Skeletal muscle tissue (tissue), 4 donors: ENCODE results near the gene MIDN. TPM values are rescaled to one million over a fixed set of nuclear protein-coding genes. Genes with fewer than 3 reads are reported as not detected.
A peak's percentile ranks its signal among the peaks of the same experiment; 100 is the strongest.

Experiments used
- H3K27ac ChIP-seq: one replicate; pipeline ENCODE4 v1.7.0; 2013; ENCODE audit warnings: mild to moderate bottlenecking, low read depth, low read length, inconsistent platforms
- H3K27me3 ChIP-seq, 3 donors: one replicate each; pipeline ENCODE4 v1.7.0; 2013; ENCODE audit warnings: low read length in 3 of 3; ENCODE audit not compliant: control insufficient read depth in 3 of 3, insufficient read depth in 3 of 3
- H3K36me3 ChIP-seq, 3 donors: one replicate each; pipeline ENCODE4 v1.7.0; 2013; ENCODE audit warnings: low read length in 3 of 3; ENCODE audit not compliant: control insufficient read depth in 3 of 3, insufficient read depth in 3 of 3
- H3K4me1 ChIP-seq, 3 donors: one replicate each; pipeline ENCODE4 v1.7.0; 2013; ENCODE audit warnings: low read length in 3 of 3, mild to moderate bottlenecking in 3 of 3; ENCODE audit not compliant: control insufficient read depth in 3 of 3, insufficient read depth in 3 of 3
- H3K4me3 ChIP-seq, 3 donors: one replicate each; pipeline ENCODE4 v1.7.0; 2013; ENCODE audit warnings: low read length in 3 of 3
- H3K9ac ChIP-seq, 3 donors: one replicate each; pipeline ENCODE4 v1.7.0; 2013; ENCODE audit warnings: low read length in 3 of 3, mild to moderate bottlenecking in 3 of 3, moderate library complexity in 2 of 3, low read depth in 1 of 3
- H3K9me3 ChIP-seq, 3 donors: one replicate each; pipeline ENCODE4 v1.7.0; 2013; ENCODE audit warnings: low read length in 3 of 3; ENCODE audit not compliant: control insufficient read depth in 3 of 3
- total RNA-seq: library from RNA; depleted of rRNA; stranded (reverse); fragments of >200 nt; gene quantifications from one replicate; pipeline ENCODE4 v1.2.3, GENCODE V29; 2014
- donor health status: Osteomylitis.

MIDN gene
- total RNA-seq, 1 donor from 2014 or later: 5.2 TPM

DNA sequence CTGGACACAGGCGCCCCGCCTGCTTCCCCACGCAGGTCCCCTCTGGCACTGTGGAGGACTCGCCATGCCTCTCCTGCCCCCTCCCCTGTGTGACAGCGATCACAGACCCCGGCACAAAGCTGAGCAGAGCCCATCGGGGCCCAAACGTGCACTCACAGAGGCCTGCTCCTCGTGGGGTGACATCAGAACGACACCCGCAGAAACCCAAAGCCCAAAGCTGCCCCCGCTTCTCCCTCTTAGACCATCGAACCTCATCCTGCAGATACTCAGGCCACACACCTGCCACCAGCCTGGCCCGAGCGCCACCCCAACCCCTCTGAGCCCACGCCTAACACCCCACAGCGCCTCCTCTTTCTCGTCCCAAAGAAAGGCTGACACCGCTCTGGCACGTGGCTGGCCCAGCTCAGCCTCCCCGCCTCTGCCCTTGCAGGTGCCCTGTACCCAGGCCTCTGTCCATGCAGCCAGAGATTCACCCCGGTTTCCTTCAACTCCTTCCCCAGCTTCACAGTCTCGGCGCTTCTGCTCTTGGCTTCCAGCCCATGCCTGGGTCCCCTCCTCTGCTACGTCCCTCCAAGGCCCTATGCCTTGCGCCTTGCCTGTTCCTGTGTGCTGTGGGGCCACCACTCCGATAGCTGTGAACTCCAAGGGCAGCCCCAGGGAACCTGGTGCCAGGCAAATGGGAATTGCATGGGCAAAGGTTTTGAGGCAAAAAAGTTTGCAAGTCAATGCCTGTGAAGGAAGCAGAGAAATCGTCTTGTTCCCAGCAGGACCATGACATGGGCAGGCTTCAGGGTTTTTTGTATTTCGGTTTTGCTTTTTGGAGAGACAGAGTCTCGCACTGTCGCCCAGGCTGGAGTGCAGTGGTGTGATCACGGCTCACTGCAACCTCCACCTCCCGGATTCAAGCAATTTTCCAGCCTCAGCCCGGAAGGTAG lies 9.7 kb upstream of the MIDN start:
- H3K27me3 ChIP-seq: peaks cover 0 to 8% (median 7%) of the 10 kb centered on the region in 3 donors
- H3K27ac ChIP-seq: no peak overlapping the region
- peaks cover 26 to 42% (median 37%) of the 10 kb centered on the region in 3 donors for H3K4me1 ChIP-seq
- H3K9ac ChIP-seq: peak overlapping the region in 1 of 3 donors; percentile 8
- H3K9me3 ChIP-seq: no peaks in the 10 kb centered on the region
- H3K36me3 ChIP-seq: no peaks in the 10 kb centered on the region
- H3K4me3 ChIP-seq: peak overlapping the region; percentile 14 to 49 (median 36)

DNA sequence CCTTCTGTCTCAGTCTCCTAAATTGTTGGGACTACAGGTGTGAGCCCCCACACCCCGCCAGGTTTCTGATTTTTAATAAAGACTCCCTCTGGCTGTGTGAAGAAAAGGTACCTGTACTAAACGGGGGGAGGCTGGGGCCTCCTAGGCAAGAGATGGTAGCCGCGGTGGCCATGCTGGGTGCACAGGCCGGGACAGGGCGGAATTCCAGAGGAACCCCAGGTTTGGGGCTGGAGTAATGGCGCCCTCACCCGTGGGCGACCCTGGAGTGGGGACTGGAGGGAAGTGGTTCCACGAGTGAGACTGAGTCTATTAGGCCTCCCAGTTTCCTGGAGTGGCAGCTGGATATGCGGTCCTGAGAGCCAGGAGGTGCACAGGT lies 9.0 kb upstream of the MIDN start:
- H3K4me3 ChIP-seq: no peak overlapping the region
- peak overlapping the region in 1 of 3 donors; percentile 84 for H3K9ac ChIP-seq
- H3K27ac ChIP-seq: peak overlapping the region; percentile 88
- H3K9me3 ChIP-seq: no peaks in the 10 kb centered on the region
- H3K36me3 ChIP-seq: no peaks in the 10 kb centered on the region
- peaks cover 33 to 50% (median 44%) of the 10 kb centered on the region in 3 donors for H3K4me1 ChIP-seq
- H3K27me3 ChIP-seq: peaks cover 0 to 8% (median 7%) of the 10 kb centered on the region in 3 donors

DNA sequence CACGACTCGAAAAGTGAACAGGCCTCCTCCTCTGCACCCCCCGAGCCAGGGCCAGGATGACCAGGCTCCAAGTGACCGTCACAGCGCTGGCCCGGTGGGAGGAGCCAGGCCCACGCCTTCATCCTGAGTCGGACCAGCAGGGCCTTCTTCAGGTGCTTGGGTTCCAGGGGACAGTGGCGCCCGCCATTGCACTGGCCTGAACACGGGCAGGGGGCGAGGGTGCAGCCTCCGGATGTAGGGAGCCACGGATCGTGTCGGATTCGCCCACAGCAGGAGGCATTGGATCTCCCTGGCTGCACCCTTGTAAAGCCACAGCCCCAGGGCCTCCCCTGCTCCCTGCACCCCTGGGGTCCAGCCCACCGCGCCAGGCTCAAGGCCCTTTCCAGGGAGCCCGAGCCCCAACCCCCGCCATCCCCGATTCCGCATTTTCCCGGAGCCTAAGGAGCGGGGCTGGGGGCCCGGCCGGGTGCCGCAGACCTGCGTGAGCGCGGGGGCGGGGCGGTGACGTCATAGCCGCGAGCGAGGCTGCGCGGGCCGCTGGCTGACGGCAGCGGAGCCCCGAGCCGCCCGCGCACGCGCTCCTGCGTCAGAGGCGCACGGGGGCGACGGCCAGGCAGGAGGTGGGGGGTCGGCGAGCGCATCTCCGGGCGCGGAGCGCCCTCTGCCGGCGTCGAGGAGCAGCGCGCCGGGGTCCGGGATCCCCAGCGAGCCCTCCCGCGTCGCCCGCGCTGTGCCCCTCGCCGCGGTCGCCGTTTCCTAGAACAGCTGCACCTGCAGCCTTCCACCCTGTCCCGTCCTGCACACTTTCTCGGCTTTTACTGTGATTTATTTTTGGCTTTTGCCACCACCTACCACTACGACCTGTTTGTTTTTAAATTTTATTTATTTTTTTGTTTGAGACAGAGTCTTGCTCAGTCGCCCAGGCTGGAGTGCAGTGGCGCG lies 8.3 kb upstream of the MIDN start:
- Histone ChIP-seq H3K9ac (peak overlapping the region; percentile 67 to 84 (median 83)), H3K27ac (peak overlapping the region; percentile 88), H3K4me3 (peak overlapping the region; percentile 59 to 85 (median 60)), H3K27me3 (peaks cover 0 to 8% (median 7%) of the 10 kb centered on the region in 3 donors), H3K9me3 (no peaks in the 10 kb centered on the region), H3K4me1 (peaks cover 40 to 56% (median 51%) of the 10 kb centered on the region in 3 donors), H3K36me3 (no peaks in the 10 kb centered on the region)

DNA sequence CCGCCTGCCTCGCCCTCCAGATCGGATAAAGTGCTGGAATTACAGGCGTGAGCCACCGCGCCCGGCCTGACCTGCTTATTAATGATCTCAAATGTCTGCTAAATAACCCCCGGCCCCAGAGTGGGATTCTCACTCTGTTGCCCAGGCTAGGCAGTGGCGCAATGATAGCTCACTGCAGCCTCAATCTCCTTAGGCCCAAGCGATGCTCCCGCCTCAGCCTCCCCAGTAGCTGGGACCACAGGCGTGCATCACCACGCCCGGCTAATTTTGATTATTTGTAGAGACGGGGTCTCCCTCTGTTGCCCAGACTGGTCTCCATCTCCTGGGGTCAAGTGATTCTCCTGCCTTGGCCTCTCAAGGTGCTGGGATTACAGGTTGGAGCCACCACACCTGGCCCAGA lies 7.5 kb upstream of the MIDN start:
- Histone ChIP-seq H3K36me3 (no peaks in the 10 kb centered on the region), H3K4me3 (peak overlapping the region; percentile 63 to 90 (median 85)), H3K27ac (peak overlapping the region; percentile 100), H3K9ac (peak overlapping the region; percentile 67 to 94 (median 86)), H3K27me3 (peaks cover 0 to 5% (median 4%) of the 10 kb centered on the region in 3 donors), H3K4me1 (peaks cover 44 to 63% (median 58%) of the 10 kb centered on the region in 3 donors), H3K9me3 (no peaks in the 10 kb centered on the region)

DNA sequence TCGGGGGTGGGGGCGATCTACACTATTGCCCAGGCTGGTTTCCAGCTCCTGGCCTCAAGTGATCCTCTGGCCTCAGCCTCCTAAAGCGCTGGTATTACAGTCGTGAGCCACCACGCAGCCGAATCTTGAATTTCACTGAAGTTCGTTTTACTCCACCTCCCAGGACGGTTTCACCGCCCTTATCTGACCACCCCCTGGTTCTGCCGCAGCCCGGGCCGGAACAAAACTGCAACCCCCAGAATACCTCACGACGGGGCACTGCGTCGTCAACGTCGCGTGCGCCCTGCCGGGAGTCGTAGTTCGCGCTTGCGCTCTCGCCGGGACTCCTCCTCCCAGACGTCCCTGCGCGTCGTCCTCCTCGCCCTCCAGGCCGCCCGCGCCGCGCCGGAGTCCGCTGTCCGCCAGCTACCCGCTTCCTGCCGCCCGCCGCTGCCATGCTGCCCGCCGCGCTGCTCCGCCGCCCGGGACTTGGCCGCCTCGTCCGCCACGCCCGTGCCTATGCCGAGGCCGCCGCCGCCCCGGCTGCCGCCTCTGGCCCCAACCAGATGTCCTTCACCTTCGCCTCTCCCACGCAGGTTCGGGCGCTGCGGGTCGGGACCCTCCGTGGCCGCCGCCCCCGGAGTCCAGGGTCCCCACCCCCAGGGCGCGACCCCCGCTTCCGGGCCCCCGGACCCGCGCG lies 6.8 kb upstream of the MIDN start, which contains the start of gene ATP5F1D:
ATP5F1D (plus strand) TSS at position 335 of the 679 bp plus-strand sequence; CDS start at position 435, 100 bp downstream.
- peaks cover 48 to 64% (median 64%) of the 10 kb centered on the region in 3 donors for H3K4me1 ChIP-seq
- no peaks in the 10 kb centered on the region for H3K36me3 ChIP-seq
- H3K9me3 ChIP-seq: no peaks in the 10 kb centered on the region
- H3K27me3 ChIP-seq: no peaks in the 10 kb centered on the region
- H3K27ac ChIP-seq: peak within 1 kb of the TSS; percentile 100
- H3K9ac ChIP-seq: peak within 1 kb of the TSS; percentile 81 to 94 (median 86)
- peak within 1 kb of the TSS; percentile 85 to 90 (median 88) for H3K4me3 ChIP-seq

DNA sequence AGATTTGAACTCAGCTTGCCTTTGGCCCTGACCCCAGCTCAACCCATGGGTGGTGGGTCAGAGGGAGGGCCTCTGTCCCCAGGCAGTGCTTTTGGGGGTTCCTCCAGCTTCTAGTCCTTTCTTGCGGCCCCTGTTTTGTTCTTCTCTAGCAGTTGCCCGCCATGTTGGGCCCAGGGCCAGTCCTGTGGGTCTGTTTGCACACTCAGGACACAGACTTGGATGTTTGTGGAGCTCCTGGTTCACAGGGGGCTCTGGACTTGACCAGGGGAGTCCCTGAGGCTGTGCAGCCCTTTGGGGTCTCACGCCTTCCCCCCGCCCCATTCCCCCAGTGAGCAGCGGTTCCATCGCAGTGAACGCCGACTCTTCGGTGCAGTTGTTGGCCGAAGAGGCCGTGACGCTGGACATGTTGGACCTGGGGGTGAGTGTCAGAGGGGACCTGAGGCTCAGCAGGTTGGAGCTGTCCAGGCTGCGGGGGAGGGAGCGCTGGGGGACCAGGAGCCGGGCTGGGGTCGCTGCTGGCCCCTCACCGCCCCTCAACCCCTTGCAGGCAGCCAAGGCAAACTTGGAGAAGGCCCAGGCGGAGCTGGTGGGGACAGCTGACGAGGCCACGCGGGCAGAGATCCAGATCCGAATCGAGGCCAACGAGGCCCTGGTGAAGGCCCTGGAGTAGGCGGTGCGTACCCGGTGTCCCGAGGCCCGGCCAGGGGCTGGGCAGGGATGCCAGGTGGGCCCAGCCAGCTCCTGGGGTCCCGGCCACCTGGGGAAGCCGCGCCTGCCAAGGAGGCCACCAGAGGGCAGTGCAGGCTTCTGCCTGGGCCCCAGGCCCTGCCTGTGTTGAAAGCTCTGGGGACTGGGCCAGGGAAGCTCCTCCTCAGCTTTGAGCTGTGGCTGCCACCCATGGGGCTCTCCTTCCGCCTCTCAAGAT lies 4.4 kb upstream of the MIDN start:
- peak overlapping the region; percentile 100 for H3K27ac ChIP-seq
- peaks cover 57 to 71% (median 66%) of the 10 kb centered on the region in 3 donors for H3K4me1 ChIP-seq
- peak overlapping the region; percentile 45 to 85 (median 61) for H3K4me3 ChIP-seq
- peak overlapping the region; percentile 77 to 94 (median 81) for H3K9ac ChIP-seq
- no peaks in the 10 kb centered on the region for H3K9me3 ChIP-seq
- no peaks in the 10 kb centered on the region for H3K36me3 ChIP-seq
- no peaks in the 10 kb centered on the region for H3K27me3 ChIP-seq

DNA sequence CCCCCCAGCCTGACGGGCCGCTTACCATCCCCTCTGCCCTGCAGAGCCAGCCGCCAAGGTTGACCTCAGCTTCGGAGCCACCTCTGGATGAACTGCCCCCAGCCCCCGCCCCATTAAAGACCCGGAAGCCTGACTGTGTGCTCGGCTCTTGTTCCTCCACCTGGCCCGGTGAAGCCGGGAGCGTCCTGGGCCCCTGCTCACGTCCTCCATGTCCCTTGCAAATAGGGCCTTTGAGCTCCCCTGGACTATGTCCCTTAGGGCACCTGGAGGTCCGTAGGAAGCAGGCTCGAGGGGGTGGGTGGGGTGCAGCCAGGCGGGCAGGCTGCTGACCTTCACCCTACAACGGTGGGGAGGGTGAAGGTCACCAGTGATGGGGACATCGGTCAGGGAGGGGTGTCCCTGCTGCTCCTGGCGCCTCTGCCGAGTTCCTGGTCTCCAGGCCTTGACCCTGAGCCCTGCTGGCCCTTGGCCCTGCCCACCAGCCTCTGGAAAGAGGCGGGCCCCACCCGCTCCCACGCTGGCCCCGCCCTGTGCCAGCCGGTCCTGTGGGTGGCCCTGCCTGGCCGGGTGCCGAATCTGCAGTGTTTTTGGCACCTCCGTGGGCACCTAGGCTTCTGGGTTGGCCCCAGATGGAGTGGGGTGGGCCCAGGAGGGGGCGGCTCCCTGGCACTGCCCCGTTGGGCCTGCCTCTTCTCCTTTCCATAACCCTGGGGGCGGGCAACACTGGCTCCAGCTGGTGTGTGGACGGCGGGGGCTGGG lies 3.5 kb upstream of the MIDN start:
- H3K4me3 ChIP-seq: peak overlapping the region; percentile 40 to 58 (median 43)
- no peaks in the 10 kb centered on the region for H3K36me3 ChIP-seq
- peaks cover 57 to 67% (median 66%) of the 10 kb centered on the region in 3 donors for H3K4me1 ChIP-seq
- peak overlapping the region; percentile 77 to 94 (median 81) for H3K9ac ChIP-seq
- H3K9me3 ChIP-seq: no peaks in the 10 kb centered on the region
- no peaks in the 10 kb centered on the region for H3K27me3 ChIP-seq
- H3K27ac ChIP-seq: peak overlapping the region; percentile 100
